ENCODE measurements around the gene RNU5B-1.
A peak's percentile ranks its signal among the peaks of the same experiment; 100 is the strongest.

RNU5B-1 gene

GRCh38 chr15:65289261-65289854, 15.1 kb upstream of the RNU5B-1 start:
- DNase-seq (ENCODE audit: low read depth in 2 of 2) = no peak

- DNase-seq (ENCODE audit: low read depth in 2 of 2) = no peak
Observed at GRCh38 chr15:65290228-65290627, 14.2 kb upstream of the RNU5B-1 start.

GRCh38 chr15:65292938-65293518, 11.4 kb upstream of the RNU5B-1 start:
- DNase-seq (ENCODE audit: low read depth in 2 of 2) = no peak

DNA sequence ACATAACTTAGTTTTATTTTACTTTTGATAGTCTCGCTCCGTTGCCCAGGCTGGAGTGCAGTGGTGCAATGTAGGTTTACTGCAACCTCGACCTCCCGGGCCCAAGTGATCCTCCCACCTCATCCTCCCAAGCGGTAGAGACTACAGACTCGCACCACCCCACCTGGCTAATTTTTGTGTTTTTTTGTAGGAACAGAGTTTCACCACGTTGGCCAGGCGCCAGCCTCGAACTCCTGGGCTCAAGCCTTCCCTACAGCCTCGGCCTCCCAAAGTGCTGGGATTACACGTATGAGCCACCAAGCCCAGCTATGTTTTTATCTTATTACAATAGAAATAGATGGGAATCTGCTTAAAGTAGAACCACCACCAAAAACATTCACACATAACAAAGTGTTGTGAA, 5.7 kb upstream of the RNU5B-1 start:
- DNase-seq (ENCODE audit: low read depth in 2 of 2) = no peak

DNA sequence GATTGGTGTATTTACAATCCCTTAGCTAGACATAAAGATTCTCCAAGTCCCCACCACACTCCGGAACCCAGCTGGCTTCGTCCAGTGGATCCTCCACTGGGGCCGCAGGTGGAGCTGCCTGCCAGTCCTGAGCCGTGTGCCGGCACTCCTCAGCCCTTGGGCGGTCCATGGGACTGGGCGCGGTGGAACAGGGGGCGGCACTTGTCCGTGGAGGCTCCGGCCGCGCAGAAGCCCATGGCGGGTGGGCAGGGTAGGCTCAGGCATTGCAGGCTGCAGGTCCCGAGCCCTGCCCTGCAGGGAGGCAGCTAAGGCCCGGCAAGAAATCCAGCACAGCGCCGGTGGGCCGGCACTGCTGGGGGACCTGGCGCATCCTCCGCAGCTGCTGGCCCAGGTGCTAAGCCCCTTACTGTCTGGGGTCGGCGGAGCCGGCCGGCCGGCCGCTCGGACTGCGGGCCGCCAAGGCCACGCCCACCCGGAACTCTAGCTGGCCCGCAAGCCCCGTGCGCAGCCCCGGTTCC, 3.5 kb upstream of the RNU5B-1 start:
- no peak for DNase-seq (ENCODE audit: low read depth in 2 of 2)

DNA sequence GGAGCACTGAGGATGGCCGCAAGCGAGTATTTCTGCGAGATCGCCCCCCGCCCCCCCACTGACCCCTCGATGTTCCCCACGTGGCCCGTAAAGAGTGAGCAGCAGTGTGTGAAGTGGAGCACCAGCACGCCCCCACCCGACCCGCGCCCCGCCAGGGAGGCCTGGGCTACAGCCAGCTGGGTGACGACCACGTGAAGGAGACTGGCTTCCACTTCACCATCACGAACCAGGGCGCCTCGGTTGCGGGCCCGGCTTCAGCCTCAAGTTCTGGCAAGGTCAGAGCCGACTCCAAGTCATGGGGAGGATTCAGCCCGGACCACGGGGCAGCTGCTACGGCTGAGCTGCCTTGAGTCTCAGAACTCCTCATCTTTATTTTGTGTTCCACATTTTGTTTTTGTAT, 2.4 kb upstream of the RNU5B-1 start:
- no peak for DNase-seq (ENCODE audit: low read depth in 2 of 2)

DNA sequence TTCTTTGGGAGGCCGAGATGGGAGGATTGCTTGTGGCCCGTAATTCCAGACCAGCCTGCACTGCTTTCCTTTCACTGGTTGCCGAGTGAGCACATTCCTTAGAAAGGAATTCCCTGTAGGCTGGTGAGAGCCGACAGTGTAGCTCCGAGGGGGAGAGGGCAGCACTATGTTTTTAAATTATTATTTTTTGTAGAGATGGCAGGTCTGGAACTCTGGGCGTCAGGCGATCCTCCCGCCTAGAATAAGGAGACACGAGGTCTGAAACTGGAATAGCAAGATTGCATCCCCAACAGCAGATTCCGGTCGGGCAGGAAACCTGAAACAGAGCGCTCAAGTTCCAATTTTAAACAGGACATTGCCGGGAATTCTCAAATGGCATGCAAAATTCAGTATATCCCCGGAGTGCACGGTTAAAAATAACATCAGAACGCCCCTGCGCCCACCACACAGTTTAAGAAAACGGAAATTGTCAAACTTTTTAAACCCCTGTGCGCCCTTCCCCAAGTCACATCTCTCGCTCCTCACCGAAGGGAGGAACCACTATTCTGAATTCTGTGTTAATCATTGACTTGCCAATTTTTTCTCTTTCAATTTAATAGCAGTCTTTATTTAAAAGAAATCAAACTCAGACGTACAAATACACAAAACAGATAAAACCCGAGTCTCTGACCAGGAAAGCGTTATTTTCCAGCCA, 643 bp upstream of the RNU5B-1 start:
- no peak for DNase-seq (ENCODE audit: low read depth in 2 of 2)

DNA sequence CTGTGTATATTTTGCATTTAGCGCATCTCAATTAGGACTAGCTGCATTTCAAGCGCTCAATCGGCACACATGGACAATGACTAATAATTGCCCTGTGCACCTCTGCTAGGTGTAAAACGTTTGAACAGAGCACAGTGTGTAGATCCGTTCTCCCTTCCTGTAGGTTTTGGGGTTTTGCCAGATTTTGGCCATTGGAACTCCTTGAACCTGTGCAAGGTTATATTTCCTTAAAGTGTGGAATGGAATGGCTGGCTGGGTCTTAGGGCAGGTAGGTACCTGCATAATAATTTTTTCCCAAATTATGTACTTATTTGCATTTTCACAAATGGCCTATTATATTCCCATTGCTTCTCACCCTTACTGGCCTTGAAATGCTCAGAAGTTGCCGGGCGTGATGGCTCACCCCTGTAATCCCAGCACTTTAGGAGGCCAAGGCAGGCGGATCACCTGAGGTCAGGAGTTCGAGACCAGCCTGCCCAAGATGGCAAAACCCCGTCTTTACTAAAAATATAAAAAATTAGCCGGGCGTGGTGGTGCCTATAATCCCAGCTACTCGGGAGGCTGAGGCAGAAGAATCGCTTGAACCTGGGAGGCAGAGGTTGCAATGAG, 777 bp downstream of the RNU5B-1 start:
- no peak for DNase-seq (ENCODE audit: low read depth in 2 of 2)

GRCh38 chr15:65305776-65306175, 1.3 kb downstream of the RNU5B-1 start:
- DNase-seq (ENCODE audit: low read depth in 2 of 2) = no peak

DNA sequence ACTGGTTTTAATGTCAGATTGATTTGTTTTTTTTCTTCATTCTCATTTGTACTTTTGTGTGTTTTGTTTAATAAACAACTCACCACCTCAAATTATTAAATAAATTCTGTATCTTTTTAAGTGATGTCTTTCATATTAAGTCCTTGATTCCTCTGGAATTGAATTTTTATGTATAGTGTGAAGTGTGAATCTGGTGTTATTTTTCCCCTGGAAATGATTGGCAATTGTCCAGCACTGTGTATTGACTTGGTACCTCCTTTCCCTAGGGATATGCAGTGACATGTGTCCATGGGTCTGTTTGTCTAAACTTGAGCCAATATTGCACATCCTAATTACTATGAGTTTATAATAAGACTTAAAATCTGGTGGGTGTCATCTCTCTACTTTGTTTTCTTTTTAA, 2.1 kb downstream of the RNU5B-1 start:
- no peak for DNase-seq (ENCODE audit: low read depth in 2 of 2)

DNA sequence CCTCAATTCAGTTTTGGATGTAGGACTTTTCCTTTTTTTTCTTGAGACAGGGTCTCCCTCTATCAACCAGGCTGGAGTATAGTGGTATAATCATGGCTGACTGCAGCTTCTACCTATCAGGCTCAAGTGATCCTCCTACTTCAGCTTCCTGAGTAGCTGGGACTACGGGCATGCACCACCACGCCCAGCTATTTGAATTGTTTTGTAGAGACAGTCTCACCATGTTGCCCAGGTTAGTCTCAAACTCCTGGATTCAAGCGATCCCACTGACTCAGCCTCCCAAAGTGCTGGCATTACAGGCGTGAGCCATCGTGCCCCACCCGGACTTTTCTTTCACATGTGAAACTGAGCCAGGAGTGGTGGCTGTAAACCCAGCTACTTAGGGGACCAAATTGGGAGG, 3.5 kb downstream of the RNU5B-1 start:
- no peak for DNase-seq (ENCODE audit: low read depth in 2 of 2)

GRCh38 chr15:65309882-65310418, 5.5 kb downstream of the RNU5B-1 start:
- no peak for DNase-seq (ENCODE audit: low read depth in 2 of 2)

- DNase-seq (ENCODE audit: low read depth in 2 of 2) = no peak
Observed at GRCh38 chr15:65310431-65311137, 6.1 kb downstream of the RNU5B-1 start.

DNA sequence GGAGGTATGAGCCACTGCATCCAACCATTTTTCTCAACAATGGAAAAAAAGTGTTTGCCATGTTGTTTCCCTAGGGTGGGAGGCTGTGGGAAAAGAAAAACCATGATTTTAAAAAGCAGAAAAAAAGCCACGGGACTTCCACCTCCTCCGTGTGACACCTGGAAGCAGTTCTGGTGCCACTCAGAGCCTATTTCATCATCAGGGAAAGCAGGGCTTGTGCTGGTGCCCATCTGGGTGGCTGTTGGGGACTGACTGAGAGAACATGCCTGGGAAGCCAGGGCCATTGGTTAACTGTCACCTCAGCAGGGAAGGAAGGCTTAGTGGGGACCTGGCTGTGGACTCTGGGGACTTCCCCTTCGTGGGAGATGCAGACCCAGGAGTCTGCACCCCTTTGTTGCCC, 7.3 kb downstream of the RNU5B-1 start:
- DNase-seq (ENCODE audit: low read depth in 2 of 2) = no peak

GRCh38 chr15:65312400-65312916, 8.0 kb downstream of the RNU5B-1 start:
- no peak for DNase-seq (ENCODE audit: low read depth in 2 of 2)

- peak in 1 of 2 donors; percentile 60 for DNase-seq (ENCODE audit: low read depth in 2 of 2)
Observed at GRCh38 chr15:65318870-65319356, 14.4 kb downstream of the RNU5B-1 start.

DNA sequence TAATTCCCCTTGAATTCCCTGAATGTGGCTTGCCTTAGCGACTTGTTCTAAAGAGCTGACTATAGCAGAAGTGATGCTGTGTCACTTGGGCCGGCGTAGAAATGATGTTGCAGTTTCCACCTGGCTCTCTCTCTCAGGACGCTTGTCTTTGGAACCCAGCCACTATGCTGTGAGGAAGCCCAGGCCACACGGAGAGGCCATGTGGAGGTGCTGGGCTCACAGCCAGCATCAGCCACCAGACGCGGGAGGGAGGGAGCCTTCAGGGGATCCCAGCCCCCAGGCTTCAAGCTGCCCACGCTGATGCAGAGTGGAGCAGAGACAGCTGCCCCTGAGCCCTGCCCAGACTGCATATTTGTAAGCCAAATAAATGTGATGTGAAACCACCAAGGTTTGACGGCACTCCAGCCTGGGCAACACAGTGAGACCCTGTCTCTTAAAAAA, 18.6 kb downstream of the RNU5B-1 start:
- no peak for DNase-seq (ENCODE audit: low read depth in 2 of 2)

- DNase-seq (ENCODE audit: low read depth in 2 of 2) = no peak
Observed at GRCh38 chr15:65326117-65326526, 21.6 kb downstream of the RNU5B-1 start.

DNA sequence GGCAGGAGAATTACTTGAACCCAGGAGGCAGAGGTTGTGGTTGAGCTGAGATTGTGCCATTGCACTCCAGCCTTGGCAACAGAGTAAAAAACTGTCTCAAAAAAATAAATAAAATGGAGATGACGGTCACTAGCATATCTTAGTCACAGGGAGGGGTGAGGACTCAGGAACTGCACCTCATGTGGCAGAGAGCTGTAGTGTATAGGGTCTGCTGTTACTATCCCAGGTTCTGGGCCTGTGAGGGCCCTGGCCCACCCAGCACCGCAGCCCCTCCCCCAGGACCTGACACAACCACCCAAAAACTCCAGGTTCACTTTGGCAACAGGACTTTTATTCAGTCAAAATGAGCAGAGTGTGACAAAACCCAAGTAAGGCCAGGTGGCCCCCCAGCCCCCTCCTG, 22.3 kb downstream of the RNU5B-1 start:
- no peak for DNase-seq (ENCODE audit: low read depth in 2 of 2)

- no peak for DNase-seq (ENCODE audit: low read depth in 2 of 2)
Observed at GRCh38 chr15:65327651-65328393, 23.3 kb downstream of the RNU5B-1 start.
